Measurements from ENCODE around the gene LRRC41. TPM values are rescaled to one million over a fixed set of nuclear protein-coding genes. Genes with fewer than 3 reads are reported as not detected.

LRRC41 gene
- total RNA-seq, 1 experiment from 2014 or later = 38.1 TPM

DNA sequence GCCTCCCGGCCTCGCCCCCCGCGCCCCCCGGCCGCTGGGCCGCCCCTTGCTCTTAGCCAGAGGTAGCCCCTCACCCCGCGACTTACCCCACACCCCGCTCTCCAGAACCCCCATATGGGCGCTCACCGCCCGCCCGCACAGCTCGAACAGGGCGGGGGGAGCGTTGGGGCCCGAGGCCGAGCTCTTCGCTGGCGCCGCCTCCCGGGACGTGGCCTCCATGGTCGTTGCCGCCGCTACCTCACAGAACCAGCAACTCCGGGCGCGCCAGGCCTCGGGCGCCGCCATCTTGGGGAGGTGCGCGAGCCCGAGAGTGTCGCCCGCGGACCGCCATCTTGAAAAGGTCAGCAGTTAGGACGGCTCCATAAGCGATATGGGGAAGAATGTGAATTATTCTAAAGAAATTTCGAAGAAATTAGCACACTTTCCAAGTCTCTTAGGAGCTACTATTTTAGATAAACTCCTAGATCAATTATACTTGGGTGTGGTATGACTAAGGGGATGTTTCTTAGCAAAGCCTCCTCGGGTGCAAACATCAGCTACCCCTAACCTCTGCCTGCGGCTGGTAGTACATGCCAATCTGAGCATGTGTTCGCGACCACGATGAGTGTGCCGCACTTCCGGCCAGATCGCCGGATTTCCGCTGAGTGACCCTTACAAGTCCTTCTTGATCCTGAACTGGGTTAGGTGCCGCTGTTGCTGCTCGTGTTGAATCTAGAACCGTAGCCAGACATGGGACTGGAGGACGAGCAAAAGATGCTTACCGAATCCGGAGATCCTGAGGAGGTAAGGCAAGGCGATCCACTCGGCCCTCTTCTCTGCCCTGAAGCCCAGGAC is at the start of gene LRRC41, which contains the start of gene UQCRH (continued):
- TF ChIP-seq, protein P1, sequence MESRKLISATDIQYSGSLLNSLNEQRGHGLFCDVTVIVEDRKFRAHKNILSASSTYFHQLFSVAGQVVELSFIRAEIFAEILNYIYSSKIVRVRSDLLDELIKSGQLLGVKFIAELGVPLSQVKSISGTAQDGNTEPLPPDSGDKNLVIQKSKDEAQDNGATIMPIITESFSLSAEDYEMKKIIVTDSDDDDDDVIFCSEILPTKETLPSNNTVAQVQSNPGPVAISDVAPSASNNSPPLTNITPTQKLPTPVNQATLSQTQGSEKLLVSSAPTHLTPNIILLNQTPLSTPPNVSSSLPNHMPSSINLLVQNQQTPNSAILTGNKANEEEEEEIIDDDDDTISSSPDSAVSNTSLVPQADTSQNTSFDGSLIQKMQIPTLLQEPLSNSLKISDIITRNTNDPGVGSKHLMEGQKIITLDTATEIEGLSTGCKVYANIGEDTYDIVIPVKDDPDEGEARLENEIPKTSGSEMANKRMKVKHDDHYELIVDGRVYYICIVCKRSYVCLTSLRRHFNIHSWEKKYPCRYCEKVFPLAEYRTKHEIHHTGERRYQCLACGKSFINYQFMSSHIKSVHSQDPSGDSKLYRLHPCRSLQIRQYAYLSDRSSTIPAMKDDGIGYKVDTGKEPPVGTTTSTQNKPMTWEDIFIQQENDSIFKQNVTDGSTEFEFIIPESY (IDR thresholded peaks at IDR 0.05; ENCODE audit: extremely low read depth, insufficient replicate concordance, low read length) = no peak
- TF ChIP-seq CEBPB (IDR thresholded peaks at IDR 0.05; ENCODE audit: low read depth) = no peak
- TF ChIP-seq SIN3A (IDR thresholded peaks at IDR 0.05; ENCODE audit: low read depth) = peak; percentile 60; the same call in 1 of the 2 replicates
- TF ChIP-seq JUND (IDR thresholded peaks at IDR 0.05) = peak; percentile 90
- TF ChIP-seq EZH2 (IDR thresholded peaks at IDR 0.05) = no peak
- no peak; the same call in 1 of the 2 replicates for TF ChIP-seq SRF (IDR thresholded peaks at IDR 0.05; ENCODE audit: low read depth)
- TF ChIP-seq RAD21 (IDR thresholded peaks at IDR 0.05; ENCODE audit: low read depth) = no peak
- TF ChIP-seq YY1 (IDR thresholded peaks at IDR 0.05; ENCODE audit: extremely low read depth, insufficient replicate concordance, low read depth, low read length) = peak; percentile 100
- TF ChIP-seq, protein P2, sequence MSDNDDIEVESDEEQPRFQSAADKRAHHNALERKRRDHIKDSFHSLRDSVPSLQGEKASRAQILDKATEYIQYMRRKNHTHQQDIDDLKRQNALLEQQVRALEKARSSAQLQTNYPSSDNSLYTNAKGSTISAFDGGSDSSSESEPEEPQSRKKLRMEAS (IDR thresholded peaks at IDR 0.05) = peak; percentile 93
- TF ChIP-seq SP1 (IDR thresholded peaks at IDR 0.05; ENCODE audit: low read depth) = peak; percentile 89
- peak; percentile 78 for TF ChIP-seq POLR2A (IDR thresholded peaks at IDR 0.05; ENCODE audit: borderline replicate concordance, extremely low read depth, insufficient read depth, insufficient read length)

DNA sequence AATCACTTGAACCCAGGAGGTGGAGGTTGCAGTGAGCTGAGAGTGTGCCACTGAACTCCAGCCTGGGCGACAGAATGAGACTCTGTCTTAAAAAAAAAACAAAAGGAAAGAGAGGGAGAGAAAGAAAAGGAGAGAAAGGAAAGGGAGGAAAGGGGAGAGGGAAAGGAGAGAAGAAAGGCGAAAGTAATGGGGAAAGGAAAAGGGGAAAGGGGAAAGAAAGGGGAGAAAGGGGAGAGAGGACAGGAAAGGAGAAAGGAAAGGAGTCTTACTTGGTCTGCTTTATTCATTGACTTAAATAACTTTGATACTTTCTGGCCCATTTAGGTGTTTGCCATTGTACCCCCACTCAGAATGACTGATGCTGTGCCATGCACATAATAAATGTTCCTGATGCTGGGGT is 48.9 kb upstream of the LRRC41 start:
- Histone ChIP-seq H3K27ac (ENCODE audit: low read depth, low read length) (no peak overlapping the region), H3K4me2 (ENCODE audit: low read length) (no peak overlapping the region), H2AFZ (ENCODE audit: low read depth, low read length, poor library complexity, severe bottlenecking) (no peak overlapping the region), H3K9me3 (ENCODE audit: control insufficient read depth in 1 of 2, insufficient read depth in 1 of 2, low read depth in 1 of 2, low read length in 2 of 2) (no peaks in the 10 kb centered on the region), H4K20me1 (ENCODE audit: insufficient read depth) (no peaks in the 10 kb centered on the region), H3K4me1 (ENCODE audit: control insufficient read depth in 1 of 2, insufficient read depth in 2 of 2, low read length in 2 of 2) (peaks cover 3 to 11% of the 10 kb centered on the region in 2 experiments; a peak in 3 of 4 replicates), H3K4me3 (replicated peaks in 1 of 2; ENCODE audit: low read depth in 1 of 2, low read length in 2 of 2) (no peak overlapping the region), H3K79me2 (ENCODE audit: insufficient read depth, low read length) (peaks cover 23% of the 10 kb centered on the region; the same call in 1 of the 2 replicates), H3K9me2 (ENCODE audit: insufficient read depth) (no peaks in the 10 kb centered on the region), H3K9ac (ENCODE audit: low read length) (no peak overlapping the region), H3K27me3 (ENCODE audit: insufficient read depth, low read length) (no peaks in the 10 kb centered on the region), H3K36me3 (ENCODE audit: control insufficient read depth in 1 of 2, insufficient read depth in 2 of 2, low read length in 2 of 2) (peaks cover 29 to 32% of the 10 kb centered on the region in 2 experiments)
- ChIA-PET RAD21 (ENCODE audit: low non-redundant PET in 1 of 2, low total read pairs in 2 of 2, uncharacterized antibody in 2 of 2, unreplicated experiment in 2 of 2) (no interaction called here), POLR2A (no interaction called here), CTCF (interaction anchor here (1.2 kb wide), 1 partner anchor 19 kb away, joined by 4 read pairs; no protein-coding TSS in a partner anchor)
- ATAC-seq = no peak
- no peak for DNase-seq (ENCODE audit: low read depth, low spot score)
- intact Hi-C loops (cut with micrococcal nuclease) = no loop called here
- BruUV-seq (replicated peaks) = no TSS peak
- no peak for TF ChIP-seq ZFX (IDR thresholded peaks at IDR 0.05)
- TF ChIP-seq CBX3 (IDR thresholded peaks at IDR 0.05; ENCODE audit: low read depth) = no peak
- no peak for TF ChIP-seq CEBPB (IDR thresholded peaks at IDR 0.05; ENCODE audit: low read depth)
- TF ChIP-seq POLR2AphosphoS5 (IDR thresholded peaks at IDR 0.05; ENCODE audit: low read depth, low read length) = no peak
- no peak for TF ChIP-seq RAD21 (IDR thresholded peaks at IDR 0.05; ENCODE audit: low read depth)
- TF ChIP-seq ZNF274 (IDR thresholded peaks at IDR 0.05; ENCODE audit: low read depth, low read length) = no peak
- TF ChIP-seq, protein P3, sequence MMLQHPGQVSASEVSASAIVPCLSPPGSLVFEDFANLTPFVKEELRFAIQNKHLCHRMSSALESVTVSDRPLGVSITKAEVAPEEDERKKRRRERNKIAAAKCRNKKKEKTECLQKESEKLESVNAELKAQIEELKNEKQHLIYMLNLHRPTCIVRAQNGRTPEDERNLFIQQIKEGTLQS (IDR thresholded peaks at IDR 0.05) = no peak
- TF ChIP-seq, protein P4, sequence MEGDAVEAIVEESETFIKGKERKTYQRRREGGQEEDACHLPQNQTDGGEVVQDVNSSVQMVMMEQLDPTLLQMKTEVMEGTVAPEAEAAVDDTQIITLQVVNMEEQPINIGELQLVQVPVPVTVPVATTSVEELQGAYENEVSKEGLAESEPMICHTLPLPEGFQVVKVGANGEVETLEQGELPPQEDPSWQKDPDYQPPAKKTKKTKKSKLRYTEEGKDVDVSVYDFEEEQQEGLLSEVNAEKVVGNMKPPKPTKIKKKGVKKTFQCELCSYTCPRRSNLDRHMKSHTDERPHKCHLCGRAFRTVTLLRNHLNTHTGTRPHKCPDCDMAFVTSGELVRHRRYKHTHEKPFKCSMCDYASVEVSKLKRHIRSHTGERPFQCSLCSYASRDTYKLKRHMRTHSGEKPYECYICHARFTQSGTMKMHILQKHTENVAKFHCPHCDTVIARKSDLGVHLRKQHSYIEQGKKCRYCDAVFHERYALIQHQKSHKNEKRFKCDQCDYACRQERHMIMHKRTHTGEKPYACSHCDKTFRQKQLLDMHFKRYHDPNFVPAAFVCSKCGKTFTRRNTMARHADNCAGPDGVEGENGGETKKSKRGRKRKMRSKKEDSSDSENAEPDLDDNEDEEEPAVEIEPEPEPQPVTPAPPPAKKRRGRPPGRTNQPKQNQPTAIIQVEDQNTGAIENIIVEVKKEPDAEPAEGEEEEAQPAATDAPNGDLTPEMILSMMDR (IDR thresholded peaks at IDR 0.05 in 2 of 3, conservative IDR thresholded peaks at IDR 0.05 in 1 of 3; ENCODE audit: borderline replicate concordance in 1 of 3, insufficient read depth in 1 of 3, low read depth in 2 of 3, low read length in 2 of 3) = no peak
- TF ChIP-seq SIN3A (IDR thresholded peaks at IDR 0.05; ENCODE audit: low read depth) = no peak
- TF ChIP-seq JUND (IDR thresholded peaks at IDR 0.05) = no peak
